ENCODE results near the gene MAGEA3.
"Not testable (repeated sequence)": the region's sequence is repeated elsewhere in the genome, so short reads cannot be mapped to it uniquely, and the experiment has no call there.

GRCh38 chrX:152706500-152706899 is 7.9 kb downstream of the MAGEA3 start:
- TF ChIP-seq CTCF (IDR thresholded peaks at IDR 0.05; ENCODE audit: insufficient read depth, low read depth, low read length); EZH2 (IDR thresholded peaks at IDR 0.05; ENCODE audit: insufficient read depth, low read length): not testable (repeated sequence)
